Mucosa of rectum (tissue), 2 donors: ENCODE measurements around the gene TRAT1.

Source experiments
- H3K27ac ChIP-seq, 2 donors: one replicate each; pipeline ENCODE4 v1.7.0; 2013; ENCODE audit warnings: inconsistent platforms in 2 of 2, low read depth in 2 of 2, low read length in 2 of 2
- H3K27me3 ChIP-seq, 2 donors: one replicate each; pipeline ENCODE4 v1.7.0; 2013; ENCODE audit warnings: low read length in 2 of 2; ENCODE audit not compliant: control insufficient read depth in 2 of 2, insufficient read depth in 2 of 2
- H3K36me3 ChIP-seq, 2 donors: one replicate each; pipeline ENCODE4 v1.7.0; 2013; ENCODE audit warnings: low read length in 2 of 2; ENCODE audit not compliant: control insufficient read depth in 2 of 2, insufficient read depth in 2 of 2
- H3K4me1 ChIP-seq, 2 donors: one replicate each; pipeline ENCODE4 v1.7.0; 2013; ENCODE audit warnings: low read length in 2 of 2, mild to moderate bottlenecking in 1 of 2; ENCODE audit not compliant: control insufficient read depth in 2 of 2, insufficient read depth in 2 of 2
- H3K4me3 ChIP-seq, 2 donors: one replicate each; pipeline ENCODE4 v1.7.0; 2013; ENCODE audit warnings: low read length in 2 of 2
- H3K9ac ChIP-seq, 2 donors: one replicate each; pipeline ENCODE4 v1.7.0; 2013; ENCODE audit warnings: low read length in 2 of 2, low read depth in 1 of 2, mild to moderate bottlenecking in 1 of 2
- H3K9me3 ChIP-seq, 2 donors: one replicate each; pipeline ENCODE4 v1.7.0; 2013; ENCODE audit warnings: low read length in 2 of 2; ENCODE audit not compliant: control insufficient read depth in 2 of 2
- donor health status: healthy.
- donor health status: Normal muscosa, but diverticular disease.

The TRAT1 gene

DNA sequence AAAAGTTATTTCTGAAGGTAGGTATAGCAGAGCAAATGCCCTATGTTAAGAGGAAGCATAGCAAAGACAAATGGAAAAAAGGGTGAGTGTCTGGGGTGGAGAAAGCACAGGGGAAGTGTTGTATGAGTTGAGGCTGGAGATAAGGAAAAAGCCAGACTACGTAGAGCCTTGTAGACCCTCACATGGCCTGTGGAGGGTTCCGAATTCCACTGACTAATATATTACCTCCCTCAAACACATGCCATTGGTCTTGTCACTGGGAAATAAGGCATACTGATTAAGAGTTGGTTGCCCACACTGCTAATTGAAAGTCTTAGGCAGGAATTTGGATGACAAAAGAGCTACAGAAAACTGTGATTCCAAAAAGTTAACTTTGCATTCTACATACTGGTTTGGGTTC, 65.2 kb downstream of the TRAT1 start:
- Histone ChIP-seq H3K9ac (no peak overlapping the region), H3K4me1 (no peaks in the 10 kb centered on the region), H3K27me3 (no peaks in the 10 kb centered on the region), H3K27ac (no peak overlapping the region), H3K9me3 (no peaks in the 10 kb centered on the region), H3K36me3 (no peaks in the 10 kb centered on the region), H3K4me3 (no peak overlapping the region)

DNA sequence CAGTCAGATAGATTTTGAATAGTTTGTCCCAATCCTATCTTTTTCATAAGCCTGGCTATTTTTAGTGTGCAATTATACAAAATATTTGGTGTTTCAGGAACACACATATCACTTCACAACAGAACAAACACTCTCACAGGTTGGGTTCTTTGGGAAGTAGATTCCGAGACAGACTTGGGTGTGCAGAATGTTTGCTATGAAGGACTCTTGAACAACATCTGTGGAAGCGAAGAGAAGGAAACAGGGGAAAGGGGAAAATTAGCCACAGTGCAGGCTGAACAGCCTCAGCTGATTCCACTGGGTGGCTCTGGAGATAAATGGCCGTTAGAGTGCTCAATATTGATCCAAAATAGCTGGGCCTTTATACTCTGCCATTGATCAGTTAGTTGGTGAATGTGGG, 69.2 kb downstream of the TRAT1 start:
- Histone ChIP-seq H3K27ac (no peak overlapping the region), H3K4me1 (no peaks in the 10 kb centered on the region), H3K9ac (no peak overlapping the region), H3K27me3 (no peaks in the 10 kb centered on the region), H3K36me3 (no peaks in the 10 kb centered on the region), H3K4me3 (no peak overlapping the region), H3K9me3 (no peaks in the 10 kb centered on the region)

DNA sequence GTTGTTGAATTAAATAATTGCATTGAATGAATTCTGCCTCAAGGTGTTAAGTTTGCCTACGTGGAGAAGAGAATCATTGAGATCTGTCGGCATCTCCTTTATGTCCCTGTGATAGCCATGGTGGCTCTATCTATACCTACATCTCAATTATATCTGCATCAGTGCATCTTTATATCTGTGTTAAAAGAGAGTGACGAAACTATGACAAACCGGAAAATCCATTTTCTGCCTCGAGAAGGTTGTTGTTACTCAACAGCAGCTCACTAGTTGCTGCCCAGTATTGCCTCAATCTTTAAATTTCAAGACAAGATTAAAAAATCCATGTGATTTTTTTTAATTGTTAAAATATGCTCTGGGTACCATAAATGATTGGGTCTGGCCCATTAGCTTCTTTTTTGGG, 72.4 kb downstream of the TRAT1 start:
- Histone ChIP-seq H3K36me3 (no peaks in the 10 kb centered on the region), H3K9me3 (no peaks in the 10 kb centered on the region), H3K4me3 (no peak overlapping the region), H3K27ac (no peak overlapping the region), H3K27me3 (no peaks in the 10 kb centered on the region), H3K9ac (no peak overlapping the region), H3K4me1 (no peaks in the 10 kb centered on the region)

DNA sequence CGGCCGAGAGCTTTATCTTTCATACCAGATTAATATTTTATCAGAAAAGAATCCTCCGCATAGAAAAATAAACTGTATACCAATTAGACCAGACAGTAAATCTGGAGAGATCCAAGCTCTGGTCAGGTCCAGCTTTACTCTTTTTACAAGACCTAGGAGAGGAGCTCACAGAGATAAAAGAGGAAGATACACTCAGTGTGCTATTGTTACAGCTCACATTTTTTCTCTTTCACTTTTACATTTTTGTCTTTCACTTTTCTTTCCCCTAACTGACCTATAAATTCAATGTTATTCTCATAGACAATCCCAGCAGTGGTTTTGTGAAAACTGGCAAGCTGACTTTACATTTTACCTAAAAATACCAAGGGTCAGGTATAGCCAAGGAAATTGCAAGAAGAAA, 75.3 kb downstream of the TRAT1 start:
- Histone ChIP-seq H3K4me1 (no peaks in the 10 kb centered on the region), H3K27ac (no peak overlapping the region), H3K27me3 (no peaks in the 10 kb centered on the region)

DNA sequence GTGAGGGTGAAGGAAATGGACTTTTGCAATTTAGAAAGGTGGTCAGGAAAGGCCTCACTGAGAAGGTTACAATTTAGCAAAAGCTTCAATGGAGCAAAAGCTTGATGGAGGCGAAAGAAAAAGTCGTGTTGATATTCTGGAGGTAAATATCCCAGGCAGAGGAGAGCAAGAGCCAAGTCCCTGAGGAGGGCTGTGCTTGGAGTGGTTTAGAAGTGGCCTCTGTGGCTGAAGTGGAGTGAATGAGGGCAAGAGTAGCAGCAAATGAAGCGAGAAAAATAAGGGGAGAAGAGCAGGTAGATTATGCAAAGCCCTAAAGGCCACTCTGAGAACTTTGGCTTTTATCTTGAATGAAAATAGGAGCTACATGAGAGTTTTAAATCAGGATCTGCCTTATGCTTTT, 76.9 kb downstream of the TRAT1 start:
- Histone ChIP-seq H3K9me3 (no peaks in the 10 kb centered on the region), H3K27ac (no peak overlapping the region), H3K36me3 (no peaks in the 10 kb centered on the region), H3K4me3 (no peak overlapping the region), H3K9ac (no peak overlapping the region), H3K27me3 (no peaks in the 10 kb centered on the region), H3K4me1 (no peaks in the 10 kb centered on the region)

More for the DNA sequence above, 75.3 kb downstream of the TRAT1 start:
- Histone ChIP-seq H3K4me3 (no peak overlapping the region), H3K9ac (no peak overlapping the region), H3K36me3 (no peaks in the 10 kb centered on the region), H3K9me3 (no peaks in the 10 kb centered on the region)
